Natural killer cell (primary cell): ENCODE data around the gene MYOD1. TPM values are rescaled to one million over a fixed set of nuclear protein-coding genes. Genes with fewer than 3 reads are reported as not detected.

Experiments used
- ATAC-seq, 3 donors: fragments of 150-1000 bp in 2 of 3; fragments of 200-7000 bp in 1 of 3; cut with Tn5 transposase; 1 replicate in 1 of 3; 2 replicates in 2 of 3; pipeline ENCODE4 v1.10.0; 2021; ENCODE audit warnings: mild to moderate bottlenecking in 2 of 3, moderate library complexity in 2 of 3
- DNase-seq, 2 donors: peaks; one replicate each; pipeline versions ENCODE4 v3.0.0 to v3.0.0-alpha.2; 2013 to 2021; ENCODE audit warnings: mixed read lengths in 1 of 2
- H3K27ac ChIP-seq: one replicate; pipeline ENCODE4 v1.5.1; 2013; ENCODE audit warnings: mild to moderate bottlenecking, low read length
- H3K27me3 ChIP-seq: one replicate; pipeline ENCODE4 v1.6.1; 2013; ENCODE audit warnings: low read length; ENCODE audit not compliant: control insufficient read depth, insufficient read depth
- H3K36me3 ChIP-seq: one replicate; pipeline ENCODE4 v1.6.1; 2013; ENCODE audit warnings: low read length; ENCODE audit not compliant: control insufficient read depth, insufficient read depth
- H3K4me1 ChIP-seq: one replicate; pipeline ENCODE4 v1.6.1; 2013; ENCODE audit warnings: low read length; ENCODE audit not compliant: control insufficient read depth, insufficient read depth
- H3K4me3 ChIP-seq: one replicate; pipeline ENCODE4 v1.5.1; 2013; ENCODE audit warnings: low read length
- H3K9me3 ChIP-seq: one replicate; pipeline ENCODE4 v1.6.1; 2013; ENCODE audit warnings: low read length; ENCODE audit not compliant: control insufficient read depth, insufficient read depth
- H3K27ac Mint-ChIP-seq, 2 donors: one replicate each; pipeline ENCODE4 v1.8.0; 2022; ENCODE audit warnings: mild to moderate bottlenecking in 2 of 2, mixed read lengths in 2 of 2, moderate library complexity in 1 of 2
- H3K27me3 Mint-ChIP-seq, 2 donors: one replicate each; pipeline ENCODE4 v1.8.0; 2022; ENCODE audit warnings: low read depth in 2 of 2, mixed read lengths in 2 of 2
- H3K36me3 Mint-ChIP-seq: one replicate; pipeline ENCODE4 v1.8.0; 2022; ENCODE audit warnings: mixed read lengths
- H3K4me1 Mint-ChIP-seq, 2 donors: one replicate each; pipeline ENCODE4 v1.8.0; 2022; ENCODE audit warnings: mixed read lengths in 2 of 2
- H3K4me3 Mint-ChIP-seq: one replicate; pipeline ENCODE4 v1.8.0; 2022; ENCODE audit warnings: mild to moderate bottlenecking, moderate library complexity, mixed read lengths
- H3K9me3 Mint-ChIP-seq, 2 donors: one replicate each; pipeline ENCODE4 v1.8.0; 2022; ENCODE audit warnings: mixed read lengths in 2 of 2
- WGBS: methylation state at CpG from one replicate; pipeline ENCODE4 v1.1.7; 2013; ENCODE audit warnings: missing lambda C conversion rate; ENCODE audit not compliant: insufficient coverage; 5-methylcytosine and 5-hydroxymethylcytosine counted together
- intact Hi-C: fragments of 100-400 bp; cut with micrococcal nuclease; formaldehyde crosslinking; loops from one replicate; pipeline ENCODE4 v1.14.2; 2022
- total RNA-seq, 4 donors: library from RNA; stranded (reverse); fragments of 120-200 nt in 1 of 4; gene quantifications; one replicate each; pipeline versions ENCODE4 v1.2.3 to v1.2.4, GENCODE V29; 2013 to 2022
- TF ChIP-seq, protein P1 (sequence below): fragments of 200-600 bp; IDR thresholded peaks from one replicate; pipeline ENCODE4 v1.8.0; 2022; ENCODE audit warnings: antibody characterized with exemption

MYOD1 gene
- total RNA-seq, 3 donors from 2014 or later (not counting 1 experiment from before 2014, with no cell fraction given): not detected

- Histone ChIP-seq H3K4me1 (no peaks in the 10 kb centered on the region), H3K27me3 (no peaks in the 10 kb centered on the region), H3K9me3 (no peaks in the 10 kb centered on the region), H3K4me3 (no peak overlapping the region), H3K36me3 (no peaks in the 10 kb centered on the region), H3K27ac (no peak overlapping the region)
- no peaks in the 10 kb centered on the region for H3K36me3 Mint-ChIP-seq
- intact Hi-C loops: no loop called here
- H3K4me1 Mint-ChIP-seq: no peaks in the 10 kb centered on the region
- TF ChIP-seq, protein P1, sequence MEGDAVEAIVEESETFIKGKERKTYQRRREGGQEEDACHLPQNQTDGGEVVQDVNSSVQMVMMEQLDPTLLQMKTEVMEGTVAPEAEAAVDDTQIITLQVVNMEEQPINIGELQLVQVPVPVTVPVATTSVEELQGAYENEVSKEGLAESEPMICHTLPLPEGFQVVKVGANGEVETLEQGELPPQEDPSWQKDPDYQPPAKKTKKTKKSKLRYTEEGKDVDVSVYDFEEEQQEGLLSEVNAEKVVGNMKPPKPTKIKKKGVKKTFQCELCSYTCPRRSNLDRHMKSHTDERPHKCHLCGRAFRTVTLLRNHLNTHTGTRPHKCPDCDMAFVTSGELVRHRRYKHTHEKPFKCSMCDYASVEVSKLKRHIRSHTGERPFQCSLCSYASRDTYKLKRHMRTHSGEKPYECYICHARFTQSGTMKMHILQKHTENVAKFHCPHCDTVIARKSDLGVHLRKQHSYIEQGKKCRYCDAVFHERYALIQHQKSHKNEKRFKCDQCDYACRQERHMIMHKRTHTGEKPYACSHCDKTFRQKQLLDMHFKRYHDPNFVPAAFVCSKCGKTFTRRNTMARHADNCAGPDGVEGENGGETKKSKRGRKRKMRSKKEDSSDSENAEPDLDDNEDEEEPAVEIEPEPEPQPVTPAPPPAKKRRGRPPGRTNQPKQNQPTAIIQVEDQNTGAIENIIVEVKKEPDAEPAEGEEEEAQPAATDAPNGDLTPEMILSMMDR: no peak
- H3K4me3 Mint-ChIP-seq: no peak overlapping the region
- WGBS: 91% methylated on average over 1 of the region's 1 CpG
- no peak overlapping the region for H3K27ac Mint-ChIP-seq
- H3K9me3 Mint-ChIP-seq: no peaks in the 10 kb centered on the region
- no peak for DNase-seq
- no peak for ATAC-seq
- no peaks in the 10 kb centered on the region for H3K27me3 Mint-ChIP-seq
These were observed 49.8 kb downstream of the MYOD1 start for GRCh38 chr11:17769218-17769617.

- H3K4me1 Mint-ChIP-seq: no peaks in the 10 kb centered on the region
- 88% methylated on average over 9 of the region's 9 CpGs for WGBS
- no peaks in the 10 kb centered on the region for H3K9me3 Mint-ChIP-seq
- H3K36me3 Mint-ChIP-seq: no peaks in the 10 kb centered on the region
- no peaks in the 10 kb centered on the region for H3K27me3 ChIP-seq
- ATAC-seq (no peak), DNase-seq (no peak)
- no peak overlapping the region for H3K27ac Mint-ChIP-seq
- TF ChIP-seq, protein P1: no peak
- H3K36me3 ChIP-seq: no peaks in the 10 kb centered on the region
- H3K27ac ChIP-seq: no peak overlapping the region
- H3K9me3 ChIP-seq: no peaks in the 10 kb centered on the region
- H3K4me1 ChIP-seq: no peaks in the 10 kb centered on the region
- no peak overlapping the region for H3K4me3 ChIP-seq
- intact Hi-C loops: no loop called here
- no peaks in the 10 kb centered on the region for H3K27me3 Mint-ChIP-seq
- no peak overlapping the region for H3K4me3 Mint-ChIP-seq
These were observed 50.8 kb downstream of the MYOD1 start for GRCh38 chr11:17770048-17770652.

- no peaks in the 10 kb centered on the region for H3K9me3 Mint-ChIP-seq
- H3K27me3 ChIP-seq: no peaks in the 10 kb centered on the region
- H3K4me3 Mint-ChIP-seq: no peak overlapping the region
- no peak overlapping the region for H3K27ac Mint-ChIP-seq
- no peak overlapping the region for H3K4me3 ChIP-seq
- no peak for ATAC-seq
- no peaks in the 10 kb centered on the region for H3K9me3 ChIP-seq
- H3K27me3 Mint-ChIP-seq: no peaks in the 10 kb centered on the region
- intact Hi-C loops: no loop called here
- TF ChIP-seq, protein P1: no peak
- H3K36me3 Mint-ChIP-seq: no peaks in the 10 kb centered on the region
- no peaks in the 10 kb centered on the region for H3K36me3 ChIP-seq
- DNase-seq: no peak
- H3K4me1 ChIP-seq: no peaks in the 10 kb centered on the region
- no peaks in the 10 kb centered on the region for H3K4me1 Mint-ChIP-seq
- no peak overlapping the region for H3K27ac ChIP-seq
These were observed 51.5 kb downstream of the MYOD1 start for GRCh38 chr11:17770917-17771316.

DNA sequence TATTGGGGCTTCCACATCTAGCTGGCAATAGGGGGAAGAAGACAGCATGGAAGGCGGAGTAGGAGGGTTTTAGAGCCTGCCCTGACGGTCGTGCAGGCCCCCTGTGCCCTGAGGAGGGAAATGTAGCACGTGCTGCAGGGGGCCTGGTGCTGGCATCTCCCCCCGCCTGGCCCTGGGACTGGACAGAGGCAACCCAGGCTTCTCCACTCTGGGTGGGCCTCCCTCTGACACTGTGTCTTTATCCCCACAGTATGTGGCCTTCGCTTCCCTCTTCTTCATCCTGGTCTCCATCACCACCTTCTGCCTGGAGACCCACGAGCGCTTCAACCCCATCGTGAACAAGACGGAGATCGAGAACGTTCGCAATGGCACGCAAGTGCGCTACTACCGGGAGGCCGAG lies 52.0 kb downstream of the MYOD1 start:
- 91% methylated on average over 17 of the region's 17 CpGs for WGBS
- H3K4me3 ChIP-seq: no peak overlapping the region
- intact Hi-C loops: no loop called here
- no peaks in the 10 kb centered on the region for H3K36me3 ChIP-seq
- H3K27ac Mint-ChIP-seq: no peak overlapping the region
- no peaks in the 10 kb centered on the region for H3K4me1 Mint-ChIP-seq
- H3K27me3 ChIP-seq: no peaks in the 10 kb centered on the region
- TF ChIP-seq, protein P1: no peak
- no peak overlapping the region for H3K4me3 Mint-ChIP-seq
- H3K9me3 ChIP-seq: no peaks in the 10 kb centered on the region
- no peaks in the 10 kb centered on the region for H3K27me3 Mint-ChIP-seq
- no peaks in the 10 kb centered on the region for H3K36me3 Mint-ChIP-seq
- H3K27ac ChIP-seq: no peak overlapping the region
- H3K4me1 ChIP-seq: no peaks in the 10 kb centered on the region
- DNase-seq (no peak), ATAC-seq (no peak)
- no peaks in the 10 kb centered on the region for H3K9me3 Mint-ChIP-seq
